ENCODE data around the gene PARD3. TPM values are rescaled to one million over a fixed set of nuclear protein-coding genes. Genes with fewer than 3 reads are reported as not detected.

PARD3 gene
- total RNA-seq, 1 donor from 2014 or later = 37.5 TPM

DNA sequence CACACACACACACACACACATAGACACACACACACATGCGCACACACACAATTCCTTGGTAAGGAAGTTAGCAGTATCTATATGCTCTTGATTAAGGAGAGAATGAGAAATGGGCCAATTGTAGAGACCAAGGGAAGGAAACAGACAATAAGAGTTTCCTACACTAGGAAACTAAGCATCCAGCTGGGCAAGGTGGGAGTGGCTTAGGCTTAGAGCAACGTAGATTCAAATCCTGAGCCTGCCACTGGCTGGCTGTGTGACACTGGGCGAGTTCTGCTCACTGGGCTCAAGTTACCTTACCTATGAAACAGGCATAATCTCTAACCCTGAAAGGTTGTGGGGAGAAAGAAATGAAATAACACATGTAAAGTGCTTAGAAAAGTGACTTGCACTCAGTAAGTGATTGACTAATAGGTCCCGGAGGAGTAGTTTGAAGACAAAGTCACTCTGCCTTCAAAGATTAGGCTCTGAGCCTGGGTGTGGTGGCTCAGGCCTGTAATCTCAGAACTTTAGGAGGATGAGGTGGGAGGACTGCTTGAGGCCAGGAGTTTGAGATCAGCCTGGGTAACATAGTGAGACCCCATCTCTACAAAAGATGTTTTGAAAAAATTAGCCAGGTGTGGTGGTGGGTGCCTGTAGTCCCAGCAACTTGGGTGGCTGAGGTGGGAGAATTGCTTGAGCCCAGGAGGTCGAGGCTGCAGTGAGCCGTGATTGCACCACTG lies 701.4 kb downstream of the PARD3 start:
- no peak for DNase-seq (ENCODE audit: low spot score in 2 of 2)
- peaks cover 5 to 6% of the 10 kb centered on the region in 2 donors for H3K36me3 ChIP-seq
- no peaks in the 10 kb centered on the region for H3K9me3 ChIP-seq
- H3K27me3 ChIP-seq = no peaks in the 10 kb centered on the region
- no peak overlapping the region for H3K27ac ChIP-seq
- intact Hi-C loops (cut with DNase I) = no loop called here
- TF ChIP-seq, protein P1, sequence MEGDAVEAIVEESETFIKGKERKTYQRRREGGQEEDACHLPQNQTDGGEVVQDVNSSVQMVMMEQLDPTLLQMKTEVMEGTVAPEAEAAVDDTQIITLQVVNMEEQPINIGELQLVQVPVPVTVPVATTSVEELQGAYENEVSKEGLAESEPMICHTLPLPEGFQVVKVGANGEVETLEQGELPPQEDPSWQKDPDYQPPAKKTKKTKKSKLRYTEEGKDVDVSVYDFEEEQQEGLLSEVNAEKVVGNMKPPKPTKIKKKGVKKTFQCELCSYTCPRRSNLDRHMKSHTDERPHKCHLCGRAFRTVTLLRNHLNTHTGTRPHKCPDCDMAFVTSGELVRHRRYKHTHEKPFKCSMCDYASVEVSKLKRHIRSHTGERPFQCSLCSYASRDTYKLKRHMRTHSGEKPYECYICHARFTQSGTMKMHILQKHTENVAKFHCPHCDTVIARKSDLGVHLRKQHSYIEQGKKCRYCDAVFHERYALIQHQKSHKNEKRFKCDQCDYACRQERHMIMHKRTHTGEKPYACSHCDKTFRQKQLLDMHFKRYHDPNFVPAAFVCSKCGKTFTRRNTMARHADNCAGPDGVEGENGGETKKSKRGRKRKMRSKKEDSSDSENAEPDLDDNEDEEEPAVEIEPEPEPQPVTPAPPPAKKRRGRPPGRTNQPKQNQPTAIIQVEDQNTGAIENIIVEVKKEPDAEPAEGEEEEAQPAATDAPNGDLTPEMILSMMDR (IDR thresholded peaks at IDR 0.05) = no peak
- peaks cover 0 to 3% of the 10 kb centered on the region in 2 donors for H3K4me1 ChIP-seq
- H3K4me3 ChIP-seq = no peak overlapping the region

DNA sequence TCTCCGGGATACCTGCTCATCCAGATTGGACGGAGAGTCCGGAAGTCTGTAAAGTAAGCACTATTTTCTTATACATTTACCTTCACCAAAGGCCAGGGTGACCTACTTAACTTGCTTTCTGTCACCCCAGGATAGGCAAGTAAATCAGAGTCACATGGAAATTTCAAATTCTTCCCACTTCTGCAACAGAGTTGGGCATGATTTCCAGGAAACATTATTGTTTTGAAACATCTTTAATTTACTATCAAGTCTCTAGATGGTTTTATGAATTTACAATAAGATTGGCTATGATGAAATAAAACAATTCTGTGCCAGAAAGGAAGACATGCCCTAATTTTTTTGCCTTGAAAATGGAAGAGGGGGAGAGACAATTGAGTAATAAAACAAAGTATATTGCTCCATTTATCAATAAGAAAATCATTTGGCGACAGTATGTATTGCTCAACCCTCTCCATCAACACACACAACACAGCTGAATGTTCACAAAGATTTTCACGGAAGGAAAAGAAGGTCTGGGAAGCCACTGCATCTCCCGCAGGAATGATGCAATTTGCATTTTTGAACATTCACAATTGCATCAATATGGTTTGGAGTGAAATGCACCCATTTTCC lies 702.8 kb downstream of the PARD3 start:
- peaks cover 5 to 6% of the 10 kb centered on the region in 2 donors for H3K36me3 ChIP-seq
- TF ChIP-seq, protein P1 (IDR thresholded peaks at IDR 0.05) = no peak
- no peak overlapping the region for H3K27ac ChIP-seq
- no peak for DNase-seq (ENCODE audit: low spot score in 2 of 2)
- H3K4me1 ChIP-seq = peaks cover 0 to 3% of the 10 kb centered on the region in 2 donors
- no peaks in the 10 kb centered on the region for H3K27me3 ChIP-seq
- no peak overlapping the region for H3K4me3 ChIP-seq
- no peaks in the 10 kb centered on the region for H3K9me3 ChIP-seq
- intact Hi-C loops (cut with DNase I) = no loop called here

DNA sequence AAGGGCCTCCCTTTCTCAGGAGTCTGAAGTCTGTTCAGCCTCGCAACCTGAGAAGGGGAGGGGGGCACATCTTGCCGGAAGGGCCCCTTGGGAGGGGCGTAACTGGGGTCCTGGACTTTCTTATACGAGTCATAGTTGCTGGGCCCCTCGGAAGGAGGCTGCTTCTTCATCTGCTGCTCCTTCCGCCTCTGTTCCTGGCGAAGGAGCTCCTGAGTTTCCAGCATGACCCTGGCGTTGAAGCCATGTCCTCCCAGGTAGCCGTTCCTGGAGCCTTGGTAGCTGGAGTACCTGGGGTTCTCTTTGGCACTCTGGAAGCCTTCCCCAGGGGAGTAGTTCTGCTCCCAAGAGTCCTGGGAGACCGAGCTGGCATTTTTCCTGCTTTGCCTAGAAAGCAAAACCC lies 703.9 kb downstream of the PARD3 start:
- TF ChIP-seq, protein P1 (IDR thresholded peaks at IDR 0.05) = no peak
- Histone ChIP-seq H3K27me3 (no peaks in the 10 kb centered on the region), H3K4me3 (no peak overlapping the region), H3K36me3 (peaks cover 5 to 6% of the 10 kb centered on the region in 2 donors), H3K4me1 (no peaks in the 10 kb centered on the region), H3K9me3 (no peaks in the 10 kb centered on the region), H3K27ac (no peak overlapping the region)
- intact Hi-C loops (cut with DNase I) = no loop called here
- DNase-seq (ENCODE audit: low spot score in 2 of 2) = no peak

DNA sequence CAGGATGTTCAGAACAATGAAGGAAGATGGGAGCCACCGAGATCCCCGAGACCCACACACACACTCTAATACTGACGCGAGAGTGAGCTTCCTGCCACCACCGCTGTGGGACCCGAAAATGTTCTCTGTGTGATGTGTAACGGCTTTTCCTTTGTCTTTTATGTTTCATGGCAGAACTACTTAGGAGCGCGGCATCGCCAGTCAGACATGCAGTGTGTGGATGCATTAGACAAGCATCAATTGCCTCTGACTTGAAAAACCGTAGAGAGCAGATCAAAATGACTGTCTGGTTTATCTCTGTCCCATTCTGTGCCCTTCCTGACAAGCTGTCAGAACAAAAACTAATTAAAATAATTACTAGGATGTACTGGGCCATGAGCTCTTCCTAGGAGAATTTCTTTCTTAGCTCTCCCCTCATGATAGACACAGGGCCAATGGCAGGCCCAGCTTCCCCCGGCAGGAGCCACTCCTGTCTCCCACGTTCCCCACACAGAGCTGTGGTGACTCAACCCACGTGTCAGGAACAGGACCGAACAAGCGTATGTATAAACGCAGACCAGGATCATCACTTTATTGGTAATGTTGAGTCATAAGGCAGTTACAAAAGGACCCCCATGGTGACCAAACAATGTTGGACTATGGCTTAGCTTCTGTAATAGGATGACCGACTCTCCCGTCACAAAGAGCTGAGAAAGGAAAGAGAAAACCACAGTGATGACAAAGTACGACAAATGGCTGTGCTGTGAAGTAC lies 705.0 kb downstream of the PARD3 start:
- intact Hi-C loops (cut with DNase I) = loop anchor here (10.0 kb wide), 1 partner anchor 775 kb away; the partner anchor contains the start of gene NRP1
- Histone ChIP-seq H3K27ac (no peak overlapping the region), H3K4me3 (no peak overlapping the region), H3K36me3 (peaks cover 5 to 6% of the 10 kb centered on the region in 2 donors), H3K27me3 (no peaks in the 10 kb centered on the region), H3K4me1 (no peaks in the 10 kb centered on the region), H3K9me3 (no peaks in the 10 kb centered on the region)
- DNase-seq (ENCODE audit: low spot score in 2 of 2) = no peak
- TF ChIP-seq, protein P1 (IDR thresholded peaks at IDR 0.05) = no peak

DNA sequence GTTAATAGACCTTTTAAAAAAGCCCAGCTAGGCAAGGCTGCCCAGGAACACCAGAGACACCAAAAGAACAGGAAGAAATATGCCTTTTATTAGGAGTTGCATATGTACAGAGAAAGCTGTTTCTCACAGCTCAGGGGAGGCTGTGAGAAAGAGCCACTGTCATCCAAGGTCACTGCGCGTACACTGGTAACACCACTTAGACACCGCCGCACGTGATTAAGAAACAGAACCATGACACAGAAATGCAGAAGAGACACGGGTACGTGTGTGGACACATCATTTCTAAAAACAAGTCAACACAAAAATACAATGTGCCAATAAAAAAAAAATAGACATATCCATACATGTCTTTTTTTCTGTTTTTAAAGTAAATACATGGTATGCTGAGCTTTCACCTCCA lies 705.6 kb downstream of the PARD3 start:
- DNase-seq (ENCODE audit: low spot score in 2 of 2) = no peak
- Histone ChIP-seq H3K9me3 (no peaks in the 10 kb centered on the region), H3K4me1 (peaks cover 0 to 3% of the 10 kb centered on the region in 2 donors), H3K36me3 (peaks cover 5 to 6% of the 10 kb centered on the region in 2 donors), H3K27ac (no peak overlapping the region), H3K4me3 (no peak overlapping the region), H3K27me3 (no peaks in the 10 kb centered on the region)
- TF ChIP-seq, protein P1 (IDR thresholded peaks at IDR 0.05) = no peak
- intact Hi-C loops (cut with DNase I) = loop anchor here (10.0 kb wide), 1 partner anchor 775 kb away; the partner anchor contains the start of gene NRP1
